H9 (cell line): ENCODE results near the gene MRPS21. TPM values are rescaled to one million over a fixed set of nuclear protein-coding genes. Genes with fewer than 3 reads are reported as not detected.

Source experiments
- DNase-seq: peaks from one replicate; pipeline ENCODE4 v3.0.0-alpha.2; 2017
- H2AFZ ChIP-seq: one replicate; pipeline ENCODE4 v1.6.1; 2013; ENCODE audit warnings: mild to moderate bottlenecking, low read length, control low read depth, moderate library complexity
- H2AK5ac ChIP-seq: 2 replicates; pipeline ENCODE4 v1.6.1; 2013; ENCODE audit warnings: low read length, control low read depth, mixed read lengths; ENCODE audit not compliant: insufficient read length
- H2BK120ac ChIP-seq: one replicate; pipeline ENCODE4 v1.6.1; 2013; ENCODE audit warnings: low read depth, mild to moderate bottlenecking, low read length, control low read depth, inconsistent platforms; ENCODE audit not compliant: poor library complexity, severe bottlenecking
- H2BK12ac ChIP-seq: 2 replicates; pipeline ENCODE4 v1.6.1; 2013; ENCODE audit warnings: low read length, control low read depth, mixed read lengths, low read depth; ENCODE audit not compliant: insufficient read length
- H2BK15ac ChIP-seq: 2 replicates; pipeline ENCODE4 v1.6.1; 2013; ENCODE audit warnings: low read depth, low read length, control low read depth
- H2BK20ac ChIP-seq: one replicate; pipeline ENCODE4 v1.6.1; 2013; ENCODE audit warnings: low read depth, mild to moderate bottlenecking, low read length, control low read depth, inconsistent platforms; ENCODE audit not compliant: poor library complexity, severe bottlenecking
- H2BK5ac ChIP-seq: 2 replicates; pipeline ENCODE4 v1.6.1; 2013; ENCODE audit warnings: low read length, control low read depth, mixed read lengths; ENCODE audit not compliant: insufficient read length
- H3K14ac ChIP-seq: 2 replicates; pipeline ENCODE4 v1.6.1; 2013; ENCODE audit warnings: low read length, control low read depth; ENCODE audit not compliant: insufficient read depth
- H3K18ac ChIP-seq: 2 replicates; pipeline ENCODE4 v1.6.1; 2013; ENCODE audit warnings: low read depth, mild to moderate bottlenecking, mixed read lengths, low read length, control low read depth; ENCODE audit not compliant: insufficient read length
- H3K23ac ChIP-seq: 2 replicates; pipeline ENCODE4 v1.6.1; 2013; ENCODE audit warnings: low read length, control low read depth, mixed read lengths, low read depth; ENCODE audit not compliant: insufficient read length
- H3K23me2 ChIP-seq: 2 replicates; pipeline ENCODE4 v1.6.1; 2013; ENCODE audit warnings: low read depth, mild to moderate bottlenecking, mixed read lengths, low read length, control low read depth; ENCODE audit not compliant: insufficient read length, poor library complexity, severe bottlenecking
- H3K27ac ChIP-seq: 2 replicates; pipeline ENCODE4 v1.5.1; 2013; ENCODE audit warnings: low read length, control low read depth, mixed read lengths, low read depth; ENCODE audit not compliant: insufficient read length
- H3K27me3 ChIP-seq: 2 replicates; pipeline ENCODE4 v1.6.1; 2013; ENCODE audit warnings: low read length, control low read depth, inconsistent platforms; ENCODE audit not compliant: insufficient read depth
- H3K4ac ChIP-seq: 2 replicates; pipeline ENCODE4 v1.6.1; 2013; ENCODE audit warnings: low read depth, mild to moderate bottlenecking, control low read depth, inconsistent platforms, low read length, moderate library complexity
- H3K4me1 ChIP-seq: 2 replicates; pipeline ENCODE4 v1.6.1; 2013; ENCODE audit warnings: low read length, control low read depth, inconsistent platforms; ENCODE audit not compliant: insufficient read depth
- H3K4me2 ChIP-seq: 2 replicates; pipeline ENCODE4 v1.6.1; 2013; ENCODE audit warnings: low read length, control low read depth, mixed read lengths; ENCODE audit not compliant: insufficient read length, insufficient read depth
- H3K56ac ChIP-seq: 2 replicates; pipeline ENCODE4 v1.6.1; 2013; ENCODE audit warnings: low read depth, mild to moderate bottlenecking, mixed read lengths, low read length, control low read depth; ENCODE audit not compliant: insufficient read length
- H3K79me1 ChIP-seq: 2 replicates; pipeline ENCODE4 v1.6.1; 2013; ENCODE audit warnings: low read depth, mild to moderate bottlenecking, moderate library complexity, low read length, control low read depth, inconsistent platforms; ENCODE audit not compliant: insufficient read depth, poor library complexity, severe bottlenecking
- H3K79me2 ChIP-seq: 2 replicates; pipeline ENCODE4 v1.6.1; 2013; ENCODE audit warnings: low read length, control low read depth, inconsistent platforms; ENCODE audit not compliant: insufficient read depth
- H3K9ac ChIP-seq: 2 replicates; pipeline ENCODE4 v1.6.1; 2013; ENCODE audit warnings: low read length, control low read depth, mixed read lengths; ENCODE audit not compliant: insufficient read length; ENCODE audit errors: extremely low read depth
- H3K9me3 ChIP-seq: one replicate; pipeline ENCODE4 v1.6.1; 2013; ENCODE audit warnings: low read depth, low read length, inconsistent platforms; ENCODE audit not compliant: control insufficient read depth
- H3T11ph ChIP-seq: one replicate; pipeline ENCODE4 v1.6.1; 2013; ENCODE audit warnings: mild to moderate bottlenecking, low read length, control low read depth, inconsistent platforms
- H4K20me1 ChIP-seq: one replicate; pipeline ENCODE4 v1.6.1; 2013; ENCODE audit not compliant: control insufficient read depth, insufficient read length, insufficient read depth
- H4K5ac ChIP-seq: 2 replicates; pipeline ENCODE4 v1.6.1; 2013; ENCODE audit warnings: low read depth, mild to moderate bottlenecking, mixed read lengths, low read length, control low read depth; ENCODE audit not compliant: insufficient read length
- H4K8ac ChIP-seq: replicated peaks from 2 replicates; pipeline ENCODE4 v1.6.1; 2013; ENCODE audit warnings: low read length, control low read depth, mixed read lengths, low read depth; ENCODE audit not compliant: insufficient read length
- H4K91ac ChIP-seq: 2 replicates; pipeline ENCODE4 v1.6.1; 2013; ENCODE audit warnings: low read depth, mild to moderate bottlenecking, moderate library complexity, mixed read lengths, low read length, control low read depth; ENCODE audit not compliant: insufficient read length
- H3K27ac Mint-ChIP-seq, 3 experiments: 2 replicates in 2 of 3; 3 replicates in 1 of 3; pipeline ENCODE4 v1.8.0; 2020 to 2021; ENCODE audit warnings: mixed read lengths in 3 of 3, mild to moderate bottlenecking in 1 of 3, moderate library complexity in 1 of 3
- H3K27me3 Mint-ChIP-seq: 2 replicates; pipeline ENCODE4 v1.8.0; 2021; ENCODE audit warnings: low read depth, mild to moderate bottlenecking, moderate library complexity, mixed read lengths
- H3K36me3 Mint-ChIP-seq, 3 experiments: 2 replicates in 2 of 3; 3 replicates in 1 of 3; pipeline ENCODE4 v1.8.0; 2020 to 2021; ENCODE audit warnings: low read depth in 3 of 3, mixed read lengths in 3 of 3; ENCODE audit not compliant: insufficient read depth in 1 of 3
- H3K4me1 Mint-ChIP-seq, 2 experiments: 2 replicates each; pipeline ENCODE4 v1.8.0; 2020; ENCODE audit warnings: mixed read lengths in 2 of 2
- H3K4me3 Mint-ChIP-seq, 2 experiments: 2 replicates in 1 of 2; 3 replicates in 1 of 2; pipeline ENCODE4 v1.8.0; 2020 to 2021; ENCODE audit warnings: mild to moderate bottlenecking in 2 of 2, mixed read lengths in 2 of 2, moderate library complexity in 1 of 2
- H3K9me3 Mint-ChIP-seq, 2 experiments: 2 replicates in 1 of 2; 3 replicates in 1 of 2; pipeline ENCODE4 v1.8.0; 2020; ENCODE audit warnings: mild to moderate bottlenecking in 2 of 2, mixed read lengths in 2 of 2, moderate library complexity in 1 of 2
- WGBS: extraction: QIAGEN DNeasy Blood & Tissue Kit; methylation state at CpG from one replicate; pipeline ENCODE4 v1.1.7; 2013; ENCODE audit warnings: missing lambda C conversion rate, low lambda C conversion rate, mixed read lengths; ENCODE audit not compliant: insufficient read length; ENCODE audit errors: extremely low coverage; 5-methylcytosine and 5-hydroxymethylcytosine counted together
- total RNA-seq: library from RNA; stranded (reverse); gene quantifications from 2 replicates; pipeline ENCODE4 v1.2.1, GENCODE V29; 2021
- TF ChIP-seq, protein P1 (sequence below): fragments of 200-600 bp; sonication (generic); conservative IDR thresholded peaks from 3 replicates; pipeline ENCODE4 v1.8.0; 2021; ENCODE audit warnings: antibody characterized with exemption, mild to moderate bottlenecking

The MRPS21 gene
- total RNA-seq, 1 experiment from 2014 or later = 113 TPM

GRCh38 chr1:150261367-150261766 is 32.3 kb upstream of the MRPS21 start:
- no peak overlapping the region for H2BK20ac ChIP-seq

More at GRCh38 chr1:150261367-150261766, 32.3 kb upstream of the MRPS21 start:
- Histone ChIP-seq H3K79me1 (no peaks in the 10 kb centered on the region), H3K14ac (no peak overlapping the region), H3K56ac (no peak overlapping the region), H2BK15ac (no peak overlapping the region), H3K4me1 (peaks cover 6% of the 10 kb centered on the region; the same call in 1 of the 2 replicates), H3K4ac (no peak overlapping the region), H2BK5ac (no peak overlapping the region), H2BK120ac (no peak overlapping the region), H3K18ac (no peak overlapping the region), H3K4me2 (no peak overlapping the region), H4K20me1 (no peaks in the 10 kb centered on the region), H3K27me3 (no peaks in the 10 kb centered on the region), H3K23ac (no peak overlapping the region), H3K9me3 (no peaks in the 10 kb centered on the region), H3T11ph (no peak overlapping the region), H3K9ac (no peak overlapping the region), H2BK12ac (no peak overlapping the region), H3K23me2 (peaks cover 39% of the 10 kb centered on the region), H4K5ac (no peak overlapping the region), H3K79me2 (no peaks in the 10 kb centered on the region; the same call in 1 of the 2 replicates), H4K8ac (no peak overlapping the region), H2AFZ (no peak overlapping the region), H4K91ac (no peak overlapping the region), H2AK5ac (no peak overlapping the region), H3K27ac (no peak overlapping the region)
- WGBS = no CpG with 5 or more reads among the region's 6 CpGs
- TF ChIP-seq, protein P1, sequence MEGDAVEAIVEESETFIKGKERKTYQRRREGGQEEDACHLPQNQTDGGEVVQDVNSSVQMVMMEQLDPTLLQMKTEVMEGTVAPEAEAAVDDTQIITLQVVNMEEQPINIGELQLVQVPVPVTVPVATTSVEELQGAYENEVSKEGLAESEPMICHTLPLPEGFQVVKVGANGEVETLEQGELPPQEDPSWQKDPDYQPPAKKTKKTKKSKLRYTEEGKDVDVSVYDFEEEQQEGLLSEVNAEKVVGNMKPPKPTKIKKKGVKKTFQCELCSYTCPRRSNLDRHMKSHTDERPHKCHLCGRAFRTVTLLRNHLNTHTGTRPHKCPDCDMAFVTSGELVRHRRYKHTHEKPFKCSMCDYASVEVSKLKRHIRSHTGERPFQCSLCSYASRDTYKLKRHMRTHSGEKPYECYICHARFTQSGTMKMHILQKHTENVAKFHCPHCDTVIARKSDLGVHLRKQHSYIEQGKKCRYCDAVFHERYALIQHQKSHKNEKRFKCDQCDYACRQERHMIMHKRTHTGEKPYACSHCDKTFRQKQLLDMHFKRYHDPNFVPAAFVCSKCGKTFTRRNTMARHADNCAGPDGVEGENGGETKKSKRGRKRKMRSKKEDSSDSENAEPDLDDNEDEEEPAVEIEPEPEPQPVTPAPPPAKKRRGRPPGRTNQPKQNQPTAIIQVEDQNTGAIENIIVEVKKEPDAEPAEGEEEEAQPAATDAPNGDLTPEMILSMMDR = no peak
- Mint-ChIP-seq H3K9me3 (no peaks in the 10 kb centered on the region; a peak in 1 of 5 replicates), H3K4me3 (peak overlapping the region in 1 of 2 experiments; percentile 65; a peak in 2 of 5 replicates), H3K36me3 (peaks cover 30 to 55% (median 51%) of the 10 kb centered on the region in 3 experiments), H3K27ac (no peak overlapping the region), H3K4me1 (peaks cover 39 to 45% of the 10 kb centered on the region in 2 experiments), H3K27me3 (no peaks in the 10 kb centered on the region)
- no peak for DNase-seq
